Hepatocyte (in vitro differentiated cells): ENCODE measurements around the gene CLCN1. TPM values are rescaled to one million over a fixed set of nuclear protein-coding genes. Genes with fewer than 3 reads are reported as not detected.

Experiments
- DNase-seq: peaks from one replicate; pipeline ENCODE4 v3.0.0-alpha.2; 2016; ENCODE audit warnings: low spot score
- H2AFZ ChIP-seq: fragments of 200-600 bp; sonication (generic); 2 replicates; pipeline ENCODE4 v1.6.0; 2016; ENCODE audit warnings: antibody characterized with exemption, mild to moderate bottlenecking
- H3K27ac ChIP-seq: fragments of 200-600 bp; sonication (generic); 2 replicates; pipeline ENCODE4 v1.5.1; 2016; ENCODE audit warnings: mild to moderate bottlenecking
- H3K27me3 ChIP-seq: fragments of 200-600 bp; sonication (generic); 2 replicates; pipeline ENCODE4 v1.6.1; 2016
- H3K36me3 ChIP-seq: fragments of 200-600 bp; sonication (generic); replicated peaks from 2 replicates; pipeline ENCODE4 v1.5.1; 2016; ENCODE audit warnings: low read depth; ENCODE audit not compliant: insufficient read depth
- H3K4me1 ChIP-seq: fragments of 200-600 bp; sonication (generic); 2 replicates; pipeline ENCODE4 v1.5.1; 2016; ENCODE audit warnings: mild to moderate bottlenecking, moderate library complexity; ENCODE audit not compliant: insufficient read depth
- H3K4me2 ChIP-seq: fragments of 200-600 bp; sonication (generic); 2 replicates; pipeline ENCODE4 v1.6.0; 2016
- H3K4me3 ChIP-seq: fragments of 200-600 bp; sonication (generic); 2 replicates; pipeline ENCODE4 v1.5.1; 2016; ENCODE audit warnings: mild to moderate bottlenecking
- H3K79me2 ChIP-seq: fragments of 200-600 bp; sonication (generic); 2 replicates; pipeline ENCODE4 v1.6.0; 2017; ENCODE audit warnings: mild to moderate bottlenecking
- H3K9me2 ChIP-seq: fragments of 200-600 bp; sonication (generic); replicated peaks from 2 replicates; pipeline ENCODE4 v1.6.0; 2017; ENCODE audit warnings: mild to moderate bottlenecking; ENCODE audit not compliant: insufficient read depth
- H3K9me3 ChIP-seq: fragments of 200-600 bp; sonication (generic); 2 replicates; pipeline ENCODE4 v1.5.1; 2016; ENCODE audit warnings: low read depth, mild to moderate bottlenecking
- H4K20me1 ChIP-seq: fragments of 200-600 bp; sonication (generic); 2 replicates; pipeline ENCODE4 v1.6.0; 2016; ENCODE audit warnings: mild to moderate bottlenecking; ENCODE audit not compliant: insufficient read depth, poor library complexity, severe bottlenecking
- EZH2 ChIP-seq: fragments of 200-600 bp; sonication (generic); IDR thresholded peaks from 2 replicates; pipeline ENCODE4 v1.6.1; 2016; ENCODE audit warnings: antibody characterized with exemption, mild to moderate bottlenecking, borderline replicate concordance
- EZH2phosphoT487 ChIP-seq: fragments of 200-600 bp; sonication (generic); IDR thresholded peaks from one replicate; pipeline ENCODE4 v1.6.1; 2018; ENCODE audit warnings: antibody characterized with exemption, mild to moderate bottlenecking, low read depth, moderate library complexity; ENCODE audit not compliant: unreplicated experiment, severe bottlenecking
- WGBS: methylation state at CpG from one replicate; pipeline ENCODE4 v1.1.6; 2016; ENCODE audit warnings: low lambda C conversion rate; ENCODE audit errors: missing lambda C conversion rate; 5-methylcytosine and 5-hydroxymethylcytosine counted together
- polyA plus RNA-seq: library from polyadenylated mRNA; unstranded; fragments of >200 nt; fragmentation: Nextera tagmentation; extraction: Ambion mirVana; gene quantifications from 2 replicates; pipeline ENCODE4 v1.2.1, GENCODE V29; 2016
- total RNA-seq: library from RNA; depleted of rRNA; stranded (reverse); fragments of >200 nt; gene quantifications from 2 replicates; pipeline ENCODE4 v1.2.3, GENCODE V29; 2014
- TF ChIP-seq, protein P1 (sequence below): fragments of 200-600 bp; sonication (generic); IDR thresholded peaks from 2 replicates; pipeline ENCODE4 v1.5.1; 2016; ENCODE audit warnings: antibody characterized with exemption, mild to moderate bottlenecking; ENCODE audit not compliant: poor library complexity

The CLCN1 gene
- total and polyA plus RNA-seq, 2 experiments from 2014 or later: 0.07 TPM; not detected in 1

DNA sequence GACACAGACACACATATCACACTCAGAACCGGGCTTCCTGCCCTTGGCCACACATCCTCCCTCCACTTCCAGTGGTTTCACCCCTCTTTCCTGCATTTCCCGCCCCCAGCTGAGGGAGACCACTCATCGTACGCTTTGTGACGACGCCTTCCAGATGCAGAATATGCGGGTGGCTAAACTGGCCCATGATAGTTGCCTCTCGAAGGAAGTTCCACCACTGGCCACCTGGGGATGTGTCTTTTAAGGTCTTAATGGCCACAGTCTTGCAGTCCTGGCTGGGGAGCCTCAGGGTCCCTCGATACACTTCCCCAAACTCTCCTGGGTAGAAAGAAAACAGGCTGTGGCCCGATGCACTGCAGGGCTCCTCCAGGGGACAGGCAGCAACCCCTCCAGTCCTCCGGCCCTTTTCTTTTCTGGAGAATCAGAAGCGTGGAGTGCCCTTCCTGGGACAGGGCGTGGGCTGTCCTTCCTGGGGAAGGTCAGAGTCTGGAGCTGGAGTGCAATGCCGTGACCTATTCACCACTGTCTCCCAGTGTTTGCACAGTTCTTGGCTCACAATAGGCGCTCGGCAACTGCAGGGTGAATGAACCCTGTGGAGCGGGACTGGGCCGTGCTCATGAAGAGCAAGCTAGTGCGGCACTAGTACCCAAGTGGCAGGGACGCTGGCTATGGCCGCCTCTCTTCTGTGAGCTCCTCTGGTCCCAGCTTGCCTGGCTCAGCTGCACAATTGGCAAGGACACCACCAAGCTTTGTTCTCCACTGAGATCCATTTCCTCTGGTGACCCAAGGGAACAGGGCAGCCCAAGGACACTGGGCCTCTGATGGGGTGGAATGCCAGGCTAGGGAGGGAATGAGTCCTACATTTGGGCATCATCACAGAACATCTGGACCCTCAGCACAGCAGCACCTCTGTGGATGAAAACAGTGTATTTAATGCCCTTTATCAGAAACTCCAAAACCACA, 79.6 kb downstream of the CLCN1 start:
- Histone ChIP-seq H3K36me3 (no peaks in the 10 kb centered on the region), H4K20me1 (no peaks in the 10 kb centered on the region), H3K9me2 (no peaks in the 10 kb centered on the region), H3K4me3 (no peak overlapping the region), H2AFZ (no peak overlapping the region), H3K4me1 (peaks cover 35% of the 10 kb centered on the region), H3K4me2 (no peak overlapping the region), H3K9me3 (no peaks in the 10 kb centered on the region), H3K27ac (no peak overlapping the region), H3K27me3 (no peaks in the 10 kb centered on the region), H3K79me2 (no peaks in the 10 kb centered on the region)
- WGBS: 68% methylated on average over 21 of the region's 21 CpGs
- DNase-seq: no peak
- no peak for TF ChIP-seq EZH2
- TF ChIP-seq, protein P1, sequence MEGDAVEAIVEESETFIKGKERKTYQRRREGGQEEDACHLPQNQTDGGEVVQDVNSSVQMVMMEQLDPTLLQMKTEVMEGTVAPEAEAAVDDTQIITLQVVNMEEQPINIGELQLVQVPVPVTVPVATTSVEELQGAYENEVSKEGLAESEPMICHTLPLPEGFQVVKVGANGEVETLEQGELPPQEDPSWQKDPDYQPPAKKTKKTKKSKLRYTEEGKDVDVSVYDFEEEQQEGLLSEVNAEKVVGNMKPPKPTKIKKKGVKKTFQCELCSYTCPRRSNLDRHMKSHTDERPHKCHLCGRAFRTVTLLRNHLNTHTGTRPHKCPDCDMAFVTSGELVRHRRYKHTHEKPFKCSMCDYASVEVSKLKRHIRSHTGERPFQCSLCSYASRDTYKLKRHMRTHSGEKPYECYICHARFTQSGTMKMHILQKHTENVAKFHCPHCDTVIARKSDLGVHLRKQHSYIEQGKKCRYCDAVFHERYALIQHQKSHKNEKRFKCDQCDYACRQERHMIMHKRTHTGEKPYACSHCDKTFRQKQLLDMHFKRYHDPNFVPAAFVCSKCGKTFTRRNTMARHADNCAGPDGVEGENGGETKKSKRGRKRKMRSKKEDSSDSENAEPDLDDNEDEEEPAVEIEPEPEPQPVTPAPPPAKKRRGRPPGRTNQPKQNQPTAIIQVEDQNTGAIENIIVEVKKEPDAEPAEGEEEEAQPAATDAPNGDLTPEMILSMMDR: no peak
- TF ChIP-seq EZH2phosphoT487: no peak

DNA sequence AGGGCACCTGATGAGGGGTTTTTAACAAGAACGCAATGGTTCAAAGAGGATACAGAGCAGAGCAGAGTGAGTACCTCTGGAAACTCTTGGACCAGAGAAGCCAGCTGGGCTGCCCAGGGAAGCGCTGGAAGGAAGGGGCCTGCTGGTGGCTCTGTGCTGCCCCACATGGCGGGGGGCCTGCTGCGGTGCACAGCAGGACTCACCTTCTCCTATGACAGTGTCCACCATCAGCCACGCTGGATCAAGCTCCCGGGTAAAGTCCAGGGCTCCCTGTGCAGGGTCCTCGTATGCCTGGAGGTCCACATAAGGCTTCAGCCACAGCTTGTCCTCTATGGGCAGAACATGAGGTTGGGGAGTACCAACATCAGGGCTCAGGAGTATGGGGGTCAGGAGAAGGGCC, 80.3 kb downstream of the CLCN1 start:
- no peak overlapping the region for H2AFZ ChIP-seq
- no peaks in the 10 kb centered on the region for H3K9me3 ChIP-seq
- no peak for TF ChIP-seq EZH2
- TF ChIP-seq, protein P1: no peak
- no peak for TF ChIP-seq EZH2phosphoT487
- H3K4me3 ChIP-seq: no peak overlapping the region
- peaks cover 35% of the 10 kb centered on the region for H3K4me1 ChIP-seq
- DNase-seq: no peak
- WGBS: 74% methylated on average over 7 of the region's 7 CpGs
- H4K20me1 ChIP-seq: no peaks in the 10 kb centered on the region
- no peaks in the 10 kb centered on the region for H3K9me2 ChIP-seq
- no peaks in the 10 kb centered on the region for H3K79me2 ChIP-seq
- no peaks in the 10 kb centered on the region for H3K36me3 ChIP-seq
- H3K4me2 ChIP-seq: no peak overlapping the region
- H3K27ac ChIP-seq: no peak overlapping the region
- no peaks in the 10 kb centered on the region for H3K27me3 ChIP-seq

DNA sequence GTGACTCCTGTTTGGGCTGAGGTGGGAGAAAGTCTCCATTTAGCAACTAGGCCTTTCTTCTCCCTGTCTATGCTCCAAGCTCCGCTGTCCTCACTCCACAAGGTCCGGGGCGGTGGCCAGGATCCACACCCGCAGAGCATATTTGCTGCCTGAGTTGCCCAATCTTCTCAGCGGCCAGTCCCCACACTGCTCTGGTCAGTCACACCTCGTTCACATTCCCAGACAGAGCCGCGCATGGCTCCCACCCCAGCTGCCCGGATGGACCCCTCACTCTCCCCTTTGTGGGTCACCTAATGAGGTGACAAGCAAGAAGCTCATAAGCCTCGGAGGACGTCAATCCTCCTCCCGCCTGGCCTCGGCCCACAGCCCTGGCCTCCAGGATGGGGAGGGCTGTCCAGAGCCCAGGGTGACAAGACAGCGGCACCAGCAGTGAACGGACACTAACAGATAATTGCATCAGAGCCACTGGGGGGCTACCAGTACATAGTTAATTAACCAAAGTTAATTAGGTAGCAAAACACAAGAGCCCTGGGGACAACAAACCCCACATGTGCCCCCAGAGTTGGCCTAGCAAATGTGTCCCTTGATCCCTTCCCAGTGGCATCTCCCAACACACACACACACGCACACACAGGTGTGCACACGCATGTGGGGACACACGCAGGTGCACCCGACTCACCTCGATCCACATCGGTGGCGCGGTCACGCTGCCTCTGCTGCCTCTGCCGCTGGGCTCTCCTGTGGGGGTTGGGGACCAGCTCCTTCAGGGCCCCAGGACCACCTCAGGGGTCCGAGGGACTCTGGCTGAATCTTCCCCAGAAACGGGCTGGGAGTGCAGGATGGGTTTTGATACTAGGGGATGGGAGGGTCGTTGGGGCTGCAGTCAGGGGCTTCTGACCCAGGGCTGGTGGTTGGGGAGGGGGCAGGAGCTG, 81.0 kb downstream of the CLCN1 start:
- H3K4me2 ChIP-seq: no peak overlapping the region
- no peaks in the 10 kb centered on the region for H3K27me3 ChIP-seq
- no peak overlapping the region for H2AFZ ChIP-seq
- H3K4me3 ChIP-seq: no peak overlapping the region
- 86% methylated on average over 28 of the region's 28 CpGs for WGBS
- no peaks in the 10 kb centered on the region for H4K20me1 ChIP-seq
- no peaks in the 10 kb centered on the region for H3K9me3 ChIP-seq
- no peaks in the 10 kb centered on the region for H3K36me3 ChIP-seq
- no peak for DNase-seq
- no peaks in the 10 kb centered on the region for H3K79me2 ChIP-seq
- H3K4me1 ChIP-seq: peaks cover 29% of the 10 kb centered on the region
- no peak overlapping the region for H3K27ac ChIP-seq
- H3K9me2 ChIP-seq: no peaks in the 10 kb centered on the region
- TF ChIP-seq, protein P1: no peak
- TF ChIP-seq EZH2phosphoT487 (no peak), EZH2 (no peak)
